ENCODE measurements around the gene ABCC8. TPM values are rescaled to one million over a fixed set of nuclear protein-coding genes. Genes with fewer than 3 reads are reported as not detected.
"Not testable (repeated sequence)": the region's sequence is repeated elsewhere in the genome, so short reads cannot be mapped to it uniquely, and the experiment has no call there.

The ABCC8 gene
- total and polyA plus RNA-seq, 4 donors: 5.5 to 33.2 (median 18.3) TPM

DNA sequence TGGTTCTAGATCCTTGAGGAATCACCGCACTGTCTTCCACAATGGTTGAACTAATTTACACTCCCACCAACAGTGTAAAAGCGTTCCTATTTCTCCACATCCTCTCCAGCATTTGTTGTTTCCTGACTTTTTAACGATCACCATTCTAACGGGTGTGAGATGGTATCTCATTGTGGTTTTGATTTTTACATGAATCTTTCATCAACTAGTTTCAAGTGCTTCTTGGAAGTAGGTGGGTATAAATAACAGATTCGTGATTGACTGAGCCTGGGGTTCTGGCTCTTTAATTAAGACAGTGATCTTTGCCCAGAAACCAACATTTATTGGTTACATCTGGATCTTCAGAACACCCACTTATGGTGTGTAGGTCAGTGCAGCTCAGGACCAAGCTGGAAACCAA lies 50.4 kb downstream of the ABCC8 start:
- not testable (repeated sequence) for H3K27me3 ChIP-seq (ENCODE audit: control insufficient read depth, insufficient read depth, low read length); H3K27ac ChIP-seq (ENCODE audit: low read depth, low read length); H3K4me3 ChIP-seq (ENCODE audit: low read depth, low read length); H3K9me3 ChIP-seq (ENCODE audit: control insufficient read depth, insufficient read depth, low read length); DNase-seq (ENCODE audit: low read depth in 4 of 6, low spot score in 6 of 6)
- WGBS (ENCODE audit: insufficient coverage): no CpG with 5 or more reads among the region's 5 CpGs
- H3K4me1 ChIP-seq (ENCODE audit: control insufficient read depth, insufficient read depth, low read length): peaks cover 11% of the 10 kb centered on the region
- H3K36me3 ChIP-seq (ENCODE audit: control insufficient read depth, insufficient read depth, low read length): peaks cover 12% of the 10 kb centered on the region

DNA sequence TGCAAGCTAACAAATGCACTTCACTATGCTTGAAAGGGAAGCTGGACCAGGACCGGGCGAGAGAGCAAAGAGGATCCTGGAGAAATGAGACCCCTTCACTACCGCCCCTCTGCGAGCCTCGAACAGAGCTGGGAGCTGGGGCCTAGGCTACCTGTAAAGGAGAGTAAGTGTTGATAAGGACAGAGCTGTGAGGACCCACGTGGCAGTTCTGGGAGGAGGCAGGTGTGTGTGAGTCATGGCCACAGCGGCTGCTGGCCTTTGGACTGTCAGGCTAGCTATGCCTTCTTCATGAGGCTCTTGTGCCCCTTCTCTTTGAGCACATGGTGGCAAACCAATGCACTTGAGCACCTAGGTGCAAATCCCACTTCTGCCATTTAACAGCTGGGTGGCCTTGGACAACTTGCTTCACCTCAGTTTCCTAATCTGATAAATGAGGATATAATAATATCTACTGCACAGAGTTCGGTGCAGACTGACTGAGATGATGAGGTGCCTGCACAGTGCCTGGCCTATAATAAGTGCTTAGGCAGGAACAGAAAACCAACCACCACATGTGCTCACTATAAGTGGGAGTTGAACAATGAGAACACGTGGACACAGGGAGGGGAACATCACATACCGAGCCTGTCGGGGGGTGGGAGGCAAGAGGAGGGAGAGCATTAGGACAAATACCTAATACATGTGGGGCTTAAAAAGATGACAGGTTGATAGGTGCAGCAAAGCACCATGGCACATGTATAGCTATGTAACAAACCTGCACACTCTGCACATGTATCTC lies 52.9 kb downstream of the ABCC8 start:
- no peaks in the 10 kb centered on the region for H3K27me3 ChIP-seq (ENCODE audit: control insufficient read depth, insufficient read depth, low read length)
- WGBS (ENCODE audit: insufficient coverage): 85% methylated on average over 7 of the region's 11 CpGs
- no peak overlapping the region for H3K27ac ChIP-seq (ENCODE audit: low read depth, low read length)
- H3K9me3 ChIP-seq (ENCODE audit: control insufficient read depth, insufficient read depth, low read length): no peaks in the 10 kb centered on the region
- no peak for DNase-seq (ENCODE audit: low read depth in 4 of 6, low spot score in 6 of 6)
- no peak overlapping the region for H3K4me3 ChIP-seq (ENCODE audit: low read depth, low read length)
- H3K4me1 ChIP-seq (ENCODE audit: control insufficient read depth, insufficient read depth, low read length): peaks cover 12% of the 10 kb centered on the region
- peaks cover 8% of the 10 kb centered on the region for H3K36me3 ChIP-seq (ENCODE audit: control insufficient read depth, insufficient read depth, low read length)

DNA sequence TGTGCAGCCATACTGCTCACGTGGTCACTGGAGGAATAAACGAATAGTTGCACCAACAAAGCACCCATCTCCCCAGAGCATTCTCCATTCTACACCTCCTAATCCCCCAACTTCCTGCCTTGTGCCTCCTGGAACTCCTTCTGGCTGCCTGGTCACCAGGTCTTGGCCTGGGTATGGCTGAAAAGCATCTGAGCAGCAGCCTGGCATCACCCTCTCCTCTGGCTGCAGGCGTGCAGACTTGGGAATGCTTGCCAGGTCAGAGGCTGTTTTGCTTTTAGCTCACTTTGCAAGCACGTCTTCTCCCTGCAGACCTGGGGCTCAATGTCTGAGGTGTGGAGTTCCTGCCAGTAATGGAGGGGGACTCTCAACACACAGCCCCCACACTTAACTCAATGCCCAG lies 54.9 kb downstream of the ABCC8 start:
- no peak for DNase-seq (ENCODE audit: low read depth in 4 of 6, low spot score in 6 of 6)
- H3K4me3 ChIP-seq (ENCODE audit: low read depth, low read length): no peak overlapping the region
- H3K27ac ChIP-seq (ENCODE audit: low read depth, low read length): no peak overlapping the region
- H3K27me3 ChIP-seq (ENCODE audit: control insufficient read depth, insufficient read depth, low read length): no peaks in the 10 kb centered on the region
- no peaks in the 10 kb centered on the region for H3K9me3 ChIP-seq (ENCODE audit: control insufficient read depth, insufficient read depth, low read length)
- H3K36me3 ChIP-seq (ENCODE audit: control insufficient read depth, insufficient read depth, low read length): no peaks in the 10 kb centered on the region
- 42% methylated on average over 3 of the region's 4 CpGs for WGBS (ENCODE audit: insufficient coverage)
- H3K4me1 ChIP-seq (ENCODE audit: control insufficient read depth, insufficient read depth, low read length): peaks cover 12% of the 10 kb centered on the region

DNA sequence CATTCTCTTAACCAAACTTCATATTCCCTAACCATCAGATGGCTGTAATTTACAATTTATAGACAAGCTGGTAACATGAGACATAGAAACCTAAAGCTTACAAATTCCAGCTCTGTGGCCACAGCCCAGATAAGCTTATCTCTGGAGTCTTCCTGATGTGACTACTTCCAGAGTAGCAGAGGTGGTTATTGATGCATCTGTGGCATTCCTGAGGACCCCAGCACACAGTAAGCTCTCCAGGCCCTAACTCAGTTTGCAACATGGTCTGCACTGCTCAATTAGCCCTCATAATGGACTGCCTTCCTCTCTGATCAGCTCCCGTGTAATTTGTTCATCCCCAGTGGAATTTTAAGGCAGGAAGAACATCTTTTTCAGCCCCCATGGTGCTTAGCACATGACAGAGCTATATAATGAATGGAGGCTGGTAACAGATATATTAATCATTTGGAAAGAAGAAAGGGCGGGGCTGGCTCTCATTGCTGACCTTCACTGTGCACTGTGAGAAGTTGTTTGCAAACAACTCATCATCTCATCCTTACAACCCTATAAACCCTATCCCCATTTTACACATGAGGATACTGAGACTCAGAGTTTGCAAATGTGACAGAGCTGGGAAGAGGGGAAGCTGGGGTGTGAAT lies 58.1 kb downstream of the ABCC8 start:
- H3K9me3 ChIP-seq (ENCODE audit: control insufficient read depth, insufficient read depth, low read length): no peaks in the 10 kb centered on the region
- no peak for DNase-seq (ENCODE audit: low read depth in 4 of 6, low spot score in 6 of 6)
- peaks cover 4% of the 10 kb centered on the region for H3K36me3 ChIP-seq (ENCODE audit: control insufficient read depth, insufficient read depth, low read length)
- no peaks in the 10 kb centered on the region for H3K27me3 ChIP-seq (ENCODE audit: control insufficient read depth, insufficient read depth, low read length)
- H3K27ac ChIP-seq (ENCODE audit: low read depth, low read length): no peak overlapping the region
- H3K4me1 ChIP-seq (ENCODE audit: control insufficient read depth, insufficient read depth, low read length): peaks cover 12% of the 10 kb centered on the region
- WGBS (ENCODE audit: insufficient coverage): no CpG with 5 or more reads among the region's 2 CpGs
- no peak overlapping the region for H3K4me3 ChIP-seq (ENCODE audit: low read depth, low read length)

DNA sequence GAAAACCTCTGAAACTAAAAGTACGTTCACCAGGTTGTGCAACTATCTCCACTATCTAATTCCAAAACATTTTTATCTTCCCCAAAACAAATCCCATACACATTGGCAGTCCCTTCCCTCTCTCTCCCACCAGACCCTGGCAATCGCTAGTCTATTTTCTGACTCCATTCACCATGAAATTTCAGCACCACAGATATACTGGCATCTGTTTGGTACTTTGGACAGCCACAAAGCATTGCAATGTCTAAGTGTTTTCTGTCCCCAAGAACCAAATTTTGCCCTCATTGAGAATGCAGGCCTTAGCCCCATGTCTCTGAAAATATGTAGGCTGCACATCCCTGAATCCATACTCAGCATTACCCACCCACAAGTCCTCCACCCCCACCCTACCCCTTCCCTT lies 60.2 kb downstream of the ABCC8 start:
- Histone ChIP-seq H3K27me3 (ENCODE audit: control insufficient read depth, insufficient read depth, low read length) (no peaks in the 10 kb centered on the region), H3K36me3 (ENCODE audit: control insufficient read depth, insufficient read depth, low read length) (peaks cover 4% of the 10 kb centered on the region), H3K9me3 (ENCODE audit: control insufficient read depth, insufficient read depth, low read length) (no peaks in the 10 kb centered on the region), H3K4me3 (ENCODE audit: low read depth, low read length) (no peak overlapping the region), H3K4me1 (ENCODE audit: control insufficient read depth, insufficient read depth, low read length) (peaks cover 8% of the 10 kb centered on the region), H3K27ac (ENCODE audit: low read depth, low read length) (no peak overlapping the region)
- DNase-seq (ENCODE audit: low read depth in 4 of 6, low spot score in 6 of 6): no peak
- 79% methylated on average over 2 of the region's 2 CpGs for WGBS (ENCODE audit: insufficient coverage)

DNA sequence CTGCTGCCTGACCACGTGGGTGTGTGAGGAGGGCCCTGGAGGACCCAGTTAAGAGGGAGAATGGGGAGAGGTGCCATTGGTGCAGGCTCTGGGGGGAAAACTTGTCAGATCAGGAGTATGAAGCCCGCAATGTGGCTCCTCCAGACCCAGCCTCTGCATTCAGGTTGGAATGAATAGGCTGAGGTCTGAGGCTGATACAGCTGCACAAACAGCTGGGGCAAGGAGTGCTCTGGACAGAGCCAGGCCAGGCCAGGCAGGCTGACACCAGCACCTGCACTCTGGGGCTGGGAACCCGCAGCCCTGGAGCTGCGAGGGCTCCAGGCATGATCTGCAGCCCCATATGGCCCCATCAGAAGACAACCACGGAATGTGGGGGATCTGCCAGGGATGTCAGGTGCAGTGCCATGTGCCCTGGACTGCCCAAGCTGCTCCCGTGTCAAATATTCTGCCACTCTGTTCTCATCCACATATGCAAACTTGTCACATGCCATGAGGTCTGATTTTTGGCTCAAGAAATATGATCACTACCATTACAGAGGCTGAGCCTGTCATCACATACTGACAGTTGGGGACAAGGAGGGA lies 61.0 kb downstream of the ABCC8 start:
- Histone ChIP-seq H3K9me3 (ENCODE audit: control insufficient read depth, insufficient read depth, low read length) (no peaks in the 10 kb centered on the region), H3K27ac (ENCODE audit: low read depth, low read length) (no peak overlapping the region), H3K27me3 (ENCODE audit: control insufficient read depth, insufficient read depth, low read length) (no peaks in the 10 kb centered on the region), H3K4me3 (ENCODE audit: low read depth, low read length) (no peak overlapping the region), H3K36me3 (ENCODE audit: control insufficient read depth, insufficient read depth, low read length) (peaks cover 4% of the 10 kb centered on the region), H3K4me1 (ENCODE audit: control insufficient read depth, insufficient read depth, low read length) (peaks cover 4% of the 10 kb centered on the region)
- peak in 1 of 6 donors; percentile 68 for DNase-seq (ENCODE audit: low read depth in 4 of 6, low spot score in 6 of 6)
- WGBS (ENCODE audit: insufficient coverage): 71% methylated on average over 6 of the region's 6 CpGs

DNA sequence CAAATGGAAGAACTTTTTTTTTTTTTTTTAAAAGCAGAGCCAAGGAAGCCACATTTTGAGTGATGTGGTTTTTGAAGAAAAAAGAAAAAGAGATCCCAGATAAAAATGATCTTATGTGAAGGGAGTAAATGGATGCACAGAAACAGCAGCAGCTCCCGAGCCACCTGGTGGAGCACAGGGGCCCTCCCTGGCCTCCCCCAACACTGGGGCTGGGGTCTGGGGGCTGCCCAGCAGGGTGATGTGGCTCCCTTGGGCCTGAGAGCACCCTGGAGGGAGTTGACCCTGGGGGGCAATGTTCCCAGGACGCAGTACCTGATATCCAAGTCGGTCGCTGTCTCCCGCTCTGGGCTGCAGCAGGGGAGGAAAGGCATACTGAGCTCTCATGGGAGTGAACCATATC lies 61.7 kb downstream of the ABCC8 start:
- 89% methylated on average over 5 of the region's 5 CpGs for WGBS (ENCODE audit: insufficient coverage)
- Histone ChIP-seq H3K4me3 (ENCODE audit: low read depth, low read length) (no peak overlapping the region), H3K27me3 (ENCODE audit: control insufficient read depth, insufficient read depth, low read length) (no peaks in the 10 kb centered on the region), H3K4me1 (ENCODE audit: control insufficient read depth, insufficient read depth, low read length) (no peaks in the 10 kb centered on the region), H3K36me3 (ENCODE audit: control insufficient read depth, insufficient read depth, low read length) (peaks cover 4% of the 10 kb centered on the region), H3K27ac (ENCODE audit: low read depth, low read length) (no peak overlapping the region), H3K9me3 (ENCODE audit: control insufficient read depth, insufficient read depth, low read length) (no peaks in the 10 kb centered on the region)
- no peak for DNase-seq (ENCODE audit: low read depth in 4 of 6, low spot score in 6 of 6)

DNA sequence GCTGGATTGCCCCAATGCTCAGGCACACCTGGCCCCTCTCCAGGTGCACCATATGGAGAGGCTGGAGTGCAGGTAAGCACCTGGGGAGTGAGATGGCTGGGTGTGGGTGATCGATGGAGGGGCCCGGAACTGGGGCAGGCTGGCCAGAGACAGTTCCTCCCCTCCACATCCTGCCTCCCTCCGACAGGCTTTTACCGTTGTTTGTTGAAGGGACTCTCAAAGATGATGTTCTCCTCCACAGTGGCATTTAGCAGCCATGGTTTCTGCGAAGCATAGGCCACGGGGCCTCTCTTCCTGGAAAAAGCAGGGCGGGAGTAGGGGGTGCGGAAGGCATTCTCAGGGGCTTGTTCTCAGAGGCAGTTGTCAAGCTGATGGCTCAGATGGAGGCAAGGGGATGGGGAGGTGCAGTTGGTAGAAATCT lies 62.3 kb downstream of the ABCC8 start:
- H3K9me3 ChIP-seq (ENCODE audit: control insufficient read depth, insufficient read depth, low read length): no peaks in the 10 kb centered on the region
- DNase-seq (ENCODE audit: low read depth in 4 of 6, low spot score in 6 of 6): no peak
- H3K27ac ChIP-seq (ENCODE audit: low read depth, low read length): no peak overlapping the region

DNA sequence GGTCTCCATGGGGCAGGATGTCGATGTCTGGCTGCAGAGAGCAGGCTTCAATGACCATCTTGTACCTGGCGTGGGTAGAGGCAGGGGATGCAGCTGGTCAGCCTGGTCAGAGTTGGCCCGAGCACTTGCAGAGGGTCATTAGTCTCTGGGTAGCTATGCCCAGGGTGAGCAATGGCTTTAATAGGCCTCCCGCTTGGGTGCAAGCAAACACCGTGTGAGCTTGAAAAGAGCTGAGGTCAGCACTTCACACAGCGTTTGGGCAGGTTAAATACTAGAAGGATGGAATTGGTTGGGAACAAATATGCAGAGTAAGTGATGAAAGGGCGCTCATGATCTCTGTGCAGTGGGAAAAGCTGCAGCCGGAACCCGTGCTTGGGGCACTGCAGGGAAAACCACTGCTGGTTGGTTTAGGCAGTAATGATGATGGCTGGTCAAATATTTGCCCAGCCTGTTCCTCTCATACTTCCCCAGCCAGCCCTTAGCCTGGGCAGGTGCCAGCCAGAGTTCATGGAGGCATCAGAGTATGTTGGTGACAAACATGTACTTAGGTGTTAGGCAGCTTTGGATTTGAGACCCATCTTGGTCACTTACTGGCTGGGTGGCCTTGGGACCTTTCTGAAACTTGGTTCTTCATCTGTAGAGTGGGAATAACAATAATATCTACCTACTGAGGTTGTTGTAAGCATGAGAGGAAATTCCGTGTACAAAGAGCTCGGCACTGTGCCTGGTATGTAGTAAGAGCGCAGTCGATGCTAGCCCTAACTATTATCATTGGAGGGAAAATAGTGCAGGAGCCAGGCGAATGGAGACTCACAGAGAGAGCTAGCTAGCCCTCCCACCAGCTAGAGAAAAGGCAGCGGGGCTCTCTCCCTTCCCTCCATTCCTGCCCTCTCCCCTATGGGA lies 63.0 kb downstream of the ABCC8 start:
- peak in 1 of 6 donors; percentile 46 for DNase-seq (ENCODE audit: low read depth in 4 of 6, low spot score in 6 of 6)
- Histone ChIP-seq H3K4me3 (ENCODE audit: low read depth, low read length) (no peak overlapping the region), H3K27me3 (ENCODE audit: control insufficient read depth, insufficient read depth, low read length) (no peaks in the 10 kb centered on the region), H3K9me3 (ENCODE audit: control insufficient read depth, insufficient read depth, low read length) (no peaks in the 10 kb centered on the region), H3K4me1 (ENCODE audit: control insufficient read depth, insufficient read depth, low read length) (no peaks in the 10 kb centered on the region), H3K27ac (ENCODE audit: low read depth, low read length) (no peak overlapping the region), H3K36me3 (ENCODE audit: control insufficient read depth, insufficient read depth, low read length) (peaks cover 4% of the 10 kb centered on the region)
- WGBS (ENCODE audit: insufficient coverage): 80% methylated on average over 9 of the region's 15 CpGs

More for the DNA sequence above, 62.3 kb downstream of the ABCC8 start:
- Histone ChIP-seq H3K27me3 (ENCODE audit: control insufficient read depth, insufficient read depth, low read length) (no peaks in the 10 kb centered on the region), H3K4me3 (ENCODE audit: low read depth, low read length) (no peak overlapping the region), H3K4me1 (ENCODE audit: control insufficient read depth, insufficient read depth, low read length) (no peaks in the 10 kb centered on the region), H3K36me3 (ENCODE audit: control insufficient read depth, insufficient read depth, low read length) (peaks cover 4% of the 10 kb centered on the region)
- WGBS (ENCODE audit: insufficient coverage): no CpG with 5 or more reads among the region's 8 CpGs

Measured in spinal cord (tissue), 10 donors.